ENCODE measurements around the gene SRP68. TPM values are rescaled to one million over a fixed set of nuclear protein-coding genes. Genes with fewer than 3 reads are reported as not detected.
A peak's percentile ranks its signal among the peaks of the same experiment; 100 is the strongest.

SRP68 gene
- total RNA-seq, 1 donor = 32.3 TPM

DNA sequence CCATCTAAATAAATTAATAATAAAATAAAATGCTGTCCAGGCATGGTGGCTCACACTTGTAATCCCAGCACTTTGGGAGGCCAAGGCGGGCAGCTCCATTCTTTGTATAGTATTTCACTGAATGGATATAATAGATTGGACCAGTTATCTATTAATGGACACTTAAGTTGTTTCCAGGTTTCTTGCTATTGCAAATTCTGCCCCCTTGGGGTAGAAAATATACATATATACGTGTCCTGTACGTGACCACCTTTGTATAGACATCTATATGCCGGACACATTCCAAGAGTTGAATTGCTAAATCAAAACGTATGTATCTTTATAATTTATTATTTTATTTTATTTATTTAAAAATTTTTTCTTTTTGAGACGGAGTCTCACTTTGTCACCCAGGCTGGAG, 35.2 kb upstream of the SRP68 start:
- TF ChIP-seq, protein P1, sequence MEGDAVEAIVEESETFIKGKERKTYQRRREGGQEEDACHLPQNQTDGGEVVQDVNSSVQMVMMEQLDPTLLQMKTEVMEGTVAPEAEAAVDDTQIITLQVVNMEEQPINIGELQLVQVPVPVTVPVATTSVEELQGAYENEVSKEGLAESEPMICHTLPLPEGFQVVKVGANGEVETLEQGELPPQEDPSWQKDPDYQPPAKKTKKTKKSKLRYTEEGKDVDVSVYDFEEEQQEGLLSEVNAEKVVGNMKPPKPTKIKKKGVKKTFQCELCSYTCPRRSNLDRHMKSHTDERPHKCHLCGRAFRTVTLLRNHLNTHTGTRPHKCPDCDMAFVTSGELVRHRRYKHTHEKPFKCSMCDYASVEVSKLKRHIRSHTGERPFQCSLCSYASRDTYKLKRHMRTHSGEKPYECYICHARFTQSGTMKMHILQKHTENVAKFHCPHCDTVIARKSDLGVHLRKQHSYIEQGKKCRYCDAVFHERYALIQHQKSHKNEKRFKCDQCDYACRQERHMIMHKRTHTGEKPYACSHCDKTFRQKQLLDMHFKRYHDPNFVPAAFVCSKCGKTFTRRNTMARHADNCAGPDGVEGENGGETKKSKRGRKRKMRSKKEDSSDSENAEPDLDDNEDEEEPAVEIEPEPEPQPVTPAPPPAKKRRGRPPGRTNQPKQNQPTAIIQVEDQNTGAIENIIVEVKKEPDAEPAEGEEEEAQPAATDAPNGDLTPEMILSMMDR (IDR thresholded peaks at IDR 0.05; ENCODE audit: insufficient read depth, low read length) = no peak
- no peak overlapping the region for H3K4me3 ChIP-seq (ENCODE audit: low read depth, low read length)
- DNase-seq (ENCODE audit: low read depth) = no peak

DNA sequence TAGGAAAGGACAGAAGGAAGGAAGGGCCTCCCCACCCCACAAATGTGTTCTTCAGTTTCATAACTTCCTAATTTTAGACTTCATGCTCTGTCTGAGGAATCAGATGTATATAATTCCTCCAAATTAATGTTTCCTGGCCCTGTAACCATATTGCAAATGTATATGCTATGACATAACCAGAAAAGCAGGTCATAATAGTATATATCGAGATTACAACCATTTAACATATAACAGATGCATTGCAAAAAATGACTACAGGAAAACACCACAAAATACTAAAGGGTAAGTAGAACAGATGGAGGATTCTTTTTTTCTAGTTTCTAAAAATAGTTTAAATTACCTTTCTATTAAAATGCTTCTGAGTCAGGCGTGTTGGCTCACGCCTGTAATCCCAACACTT, 34.4 kb upstream of the SRP68 start:
- no peak overlapping the region for H3K4me3 ChIP-seq (ENCODE audit: low read depth, low read length)
- TF ChIP-seq, protein P1 (IDR thresholded peaks at IDR 0.05; ENCODE audit: insufficient read depth, low read length) = no peak
- DNase-seq (ENCODE audit: low read depth) = no peak

DNA sequence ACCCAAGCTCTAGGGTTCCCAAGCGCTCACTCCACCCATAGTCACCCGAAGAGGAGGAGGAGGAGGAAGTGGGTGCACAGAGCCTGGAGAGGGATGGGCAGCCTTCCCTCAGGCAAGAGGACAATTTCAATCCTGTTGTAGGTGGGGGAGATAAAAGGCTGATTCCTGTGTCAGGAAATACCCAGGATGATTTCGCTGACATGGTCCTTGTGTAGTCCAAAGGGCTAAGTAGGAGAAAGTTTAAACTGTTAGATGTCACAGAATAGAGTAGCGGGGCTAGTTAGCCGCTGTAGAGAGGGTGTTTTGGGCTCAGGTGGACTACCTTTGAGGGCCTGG, 32.5 kb upstream of the SRP68 start:
- no peak overlapping the region for H3K4me3 ChIP-seq (ENCODE audit: low read depth, low read length)
- DNase-seq (ENCODE audit: low read depth) = no peak
- TF ChIP-seq, protein P1 (IDR thresholded peaks at IDR 0.05; ENCODE audit: insufficient read depth, low read length) = no peak

DNA sequence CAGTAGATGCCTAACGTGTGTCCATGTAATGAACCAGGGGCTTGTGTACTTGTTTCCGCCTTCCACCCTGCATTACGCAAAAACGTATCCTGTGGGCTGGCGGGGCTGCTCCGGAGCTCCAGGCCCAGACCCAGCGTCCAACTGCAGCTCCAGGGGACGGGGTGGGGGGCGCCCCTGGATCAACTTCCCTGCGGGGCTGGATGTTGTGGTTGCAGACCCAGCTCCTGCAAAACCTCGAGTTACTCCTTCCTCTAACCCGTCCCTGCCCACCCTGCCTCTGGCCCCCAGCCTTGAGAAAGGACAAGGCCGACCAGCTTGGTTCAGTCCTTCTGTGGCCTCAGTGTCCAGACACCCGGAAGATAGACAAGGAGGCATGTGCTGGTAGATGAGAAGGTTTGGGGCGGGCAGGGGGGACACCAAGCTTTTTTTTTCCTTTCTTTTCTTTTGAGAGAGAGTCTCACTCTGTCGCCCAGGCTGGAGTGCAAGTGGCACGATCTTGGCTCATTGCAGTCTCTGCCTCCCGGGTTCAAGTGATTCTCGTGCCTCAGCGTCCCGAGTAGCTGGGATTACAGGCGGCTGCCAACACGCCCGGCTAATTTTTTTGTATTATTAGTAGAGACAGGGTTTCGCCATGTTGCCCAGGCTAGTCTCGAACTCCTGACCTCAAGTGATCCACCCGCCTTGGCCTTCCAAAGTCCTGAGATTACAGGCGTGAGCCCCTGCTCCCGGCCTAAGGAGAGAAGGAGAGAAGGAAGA, 32.0 kb upstream of the SRP68 start:
- TF ChIP-seq, protein P1 (IDR thresholded peaks at IDR 0.05; ENCODE audit: insufficient read depth, low read length) = no peak
- no peak for DNase-seq (ENCODE audit: low read depth)
- peak overlapping the region; percentile 93 for H3K4me3 ChIP-seq (ENCODE audit: low read depth, low read length)

DNA sequence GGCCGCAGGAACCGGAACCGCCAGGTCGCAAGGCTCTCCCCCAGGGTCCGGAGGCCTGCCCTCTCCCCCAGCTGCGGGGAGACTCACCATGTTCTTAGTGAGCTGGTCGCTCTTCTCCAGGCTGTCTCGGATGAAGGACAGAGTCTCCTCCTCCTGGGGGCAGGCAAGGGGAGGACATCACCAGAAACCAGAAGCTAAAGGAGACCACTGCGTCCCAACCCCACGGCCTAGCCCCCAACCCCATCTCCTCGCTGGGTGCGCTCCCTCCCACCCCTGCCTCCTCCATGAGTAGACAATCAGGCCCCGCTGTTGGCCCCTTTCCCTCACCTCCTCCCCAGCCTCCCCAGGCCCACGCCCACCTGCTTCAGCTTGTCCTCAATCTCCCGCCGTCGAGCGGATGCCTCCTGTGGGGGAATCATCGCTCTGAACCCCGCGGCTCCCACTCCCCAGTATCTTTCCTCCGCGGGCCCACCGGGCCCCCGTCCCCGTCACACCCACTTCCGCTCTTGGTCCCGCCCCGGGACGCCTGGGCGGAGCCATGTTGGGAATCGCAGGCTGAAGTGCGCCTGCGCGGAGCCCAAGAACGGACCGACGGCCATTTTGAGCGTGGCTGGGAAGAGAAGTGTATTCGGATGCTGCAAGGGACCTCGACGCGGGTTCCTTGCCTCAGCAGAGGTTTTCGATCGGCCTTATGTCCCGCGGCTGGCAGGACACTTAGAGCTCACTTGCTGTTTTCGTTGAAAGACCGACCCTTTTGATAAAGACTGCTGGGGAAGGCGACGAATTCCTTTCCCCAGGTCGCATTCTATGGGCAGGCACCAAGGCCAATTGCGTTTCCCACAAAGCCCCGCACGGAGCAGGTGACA, 31.2 kb upstream of the SRP68 start, which contains the start of gene EXOC7:
Gene EXOC7, minus strand, starts transcription at position 514 of the 866 bp plus-strand sequence. Its CDS starts 95 bp downstream, at position 419.
- H3K4me3 ChIP-seq (ENCODE audit: low read depth, low read length) = peak within 1 kb of the TSS; percentile 93
- TF ChIP-seq, protein P1 (IDR thresholded peaks at IDR 0.05; ENCODE audit: insufficient read depth, low read length) = peak; percentile 32
- peak; percentile 89 for DNase-seq (ENCODE audit: low read depth)

DNA sequence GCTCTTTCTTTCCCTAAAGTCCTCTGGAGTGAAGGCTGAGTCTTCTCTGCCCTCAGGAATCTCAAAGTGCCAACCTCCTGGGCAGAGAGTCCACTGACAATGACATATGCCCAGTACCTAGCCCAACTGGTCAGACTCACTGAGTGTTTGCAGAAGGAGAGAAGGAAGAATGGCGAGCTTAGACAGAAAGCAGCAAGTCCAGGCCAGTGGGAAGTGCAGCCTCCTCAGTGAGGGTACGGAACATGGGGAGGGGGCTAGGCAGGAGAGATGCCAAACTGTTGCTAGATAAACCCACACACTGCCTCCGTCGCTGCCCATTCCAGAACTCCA, 30.6 kb upstream of the SRP68 start:
- H3K4me3 ChIP-seq (ENCODE audit: low read depth, low read length) = peak overlapping the region; percentile 93
- TF ChIP-seq, protein P1 (IDR thresholded peaks at IDR 0.05; ENCODE audit: insufficient read depth, low read length) = no peak
- DNase-seq (ENCODE audit: low read depth) = no peak

Data from fibroblast of the aortic adventitia (primary cell).